DMS153 (cell line): ENCODE data around the gene RBBP4.
A peak's percentile ranks its signal among the peaks of the same experiment; 100 is the strongest.
"Not testable (repeated sequence)": the region's sequence is repeated elsewhere in the genome, so short reads cannot be mapped to it uniquely, and the experiment has no call there.

Experiments used
- DNase-seq: peaks from one replicate; lab custom pipeline; 2025; lab: John Stamatoyannopoulos, UW

The RBBP4 gene

GRCh38 chr1:32693455-32694174, 42.6 kb downstream of the RBBP4 start:
- no peak for DNase-seq

- no peak for DNase-seq
Observed at GRCh38 chr1:32695098-32695904, 44.3 kb downstream of the RBBP4 start.

- DNase-seq = no peak
Observed at GRCh38 chr1:32696041-32696440, 45.0 kb downstream of the RBBP4 start.

- DNase-seq = not testable (repeated sequence)
Observed at GRCh38 chr1:32696996-32697395, 46.0 kb downstream of the RBBP4 start.

- no peak for DNase-seq
Observed at GRCh38 chr1:32701421-32701911, 50.5 kb downstream of the RBBP4 start.

- no peak for DNase-seq
Observed at GRCh38 chr1:32701951-32702598, 51.1 kb downstream of the RBBP4 start.

GRCh38 chr1:32702599-32703478, 51.8 kb downstream of the RBBP4 start, which contains the start of gene SYNC:
Gene SYNC (minus strand): TSS chr1:32702770. CDS start chr1:32702660, 110 bp downstream.
- no peak for DNase-seq

- DNase-seq = no peak
Observed at GRCh38 chr1:32703479-32704291, 52.7 kb downstream of the RBBP4 start.

GRCh38 chr1:32705516-32705915, 54.5 kb downstream of the RBBP4 start:
- no peak for DNase-seq

GRCh38 chr1:32706491-32706890, 55.5 kb downstream of the RBBP4 start:
- DNase-seq = no peak

- no peak for DNase-seq
Observed at GRCh38 chr1:32709075-32709474, 58.1 kb downstream of the RBBP4 start.

GRCh38 chr1:32709476-32709875, 58.5 kb downstream of the RBBP4 start:
- DNase-seq = no peak

- DNase-seq = not testable (repeated sequence)
Observed at GRCh38 chr1:32711221-32711620, 60.2 kb downstream of the RBBP4 start.

- no peak for DNase-seq
Observed at GRCh38 chr1:32713081-32713480, 62.1 kb downstream of the RBBP4 start.

GRCh38 chr1:32714277-32714676, 63.3 kb downstream of the RBBP4 start:
- no peak for DNase-seq

- DNase-seq = no peak
Observed at GRCh38 chr1:32715901-32716311, 64.9 kb downstream of the RBBP4 start.

GRCh38 chr1:32716312-32717148, 65.5 kb downstream of the RBBP4 start:
- DNase-seq = peak; percentile 99

GRCh38 chr1:32717503-32717902, 66.5 kb downstream of the RBBP4 start:
- no peak for DNase-seq

- DNase-seq = no peak
Observed at GRCh38 chr1:32718036-32718435, 67.0 kb downstream of the RBBP4 start.

GRCh38 chr1:32718527-32718926, 67.5 kb downstream of the RBBP4 start:
- no peak for DNase-seq
